ENCODE data around the gene SPG11. TPM values are rescaled to one million over a fixed set of nuclear protein-coding genes. Genes with fewer than 3 reads are reported as not detected.

The SPG11 gene
- total and polyA plus RNA-seq, 2 of the 13 experiments (the other 11 are each of a cell fraction or from before 2014, with no cell fraction given), result 31.5 to 40.7 TPM

DNA sequence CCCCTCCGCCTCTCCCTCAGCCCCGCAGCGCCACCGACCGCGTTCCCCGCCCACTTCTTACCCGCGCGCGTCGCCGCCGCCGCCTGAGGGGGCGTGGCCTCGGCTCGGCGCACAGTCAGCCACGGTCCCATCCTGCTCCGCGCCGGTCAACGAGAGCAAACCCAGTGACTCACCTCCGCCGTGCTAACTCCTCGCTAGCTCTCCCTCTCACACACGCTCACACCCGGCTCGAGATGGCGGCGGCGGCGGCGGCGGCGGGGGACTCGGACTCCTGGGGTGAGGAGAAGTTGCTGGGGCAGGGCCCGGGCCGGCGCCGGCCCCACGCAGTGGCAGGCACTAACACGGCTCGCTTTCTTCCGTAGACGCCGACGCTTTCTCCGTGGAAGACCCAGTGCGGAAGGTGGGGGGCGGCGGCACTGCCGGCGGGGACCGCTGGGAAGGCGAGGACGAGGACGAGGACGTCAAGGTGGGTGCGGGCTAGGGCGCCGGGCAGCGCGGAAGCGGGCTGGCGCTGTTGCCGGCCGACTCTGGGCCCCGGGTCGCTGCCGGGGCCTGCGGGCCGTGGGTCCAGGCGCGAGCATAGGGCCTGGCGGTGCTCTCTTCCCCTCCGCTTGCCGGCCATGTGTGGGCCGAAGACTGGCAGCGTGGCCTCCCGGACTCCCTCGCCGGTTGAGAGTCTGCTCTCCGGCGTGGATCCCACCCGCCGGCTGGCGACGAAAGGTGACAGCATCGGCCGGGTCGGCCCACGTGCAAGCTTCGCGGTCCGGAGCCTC is 126.3 kb downstream of the SPG11 start, which contains the start of gene EIF3J (continued):
- TF ChIP-seq, protein P1, sequence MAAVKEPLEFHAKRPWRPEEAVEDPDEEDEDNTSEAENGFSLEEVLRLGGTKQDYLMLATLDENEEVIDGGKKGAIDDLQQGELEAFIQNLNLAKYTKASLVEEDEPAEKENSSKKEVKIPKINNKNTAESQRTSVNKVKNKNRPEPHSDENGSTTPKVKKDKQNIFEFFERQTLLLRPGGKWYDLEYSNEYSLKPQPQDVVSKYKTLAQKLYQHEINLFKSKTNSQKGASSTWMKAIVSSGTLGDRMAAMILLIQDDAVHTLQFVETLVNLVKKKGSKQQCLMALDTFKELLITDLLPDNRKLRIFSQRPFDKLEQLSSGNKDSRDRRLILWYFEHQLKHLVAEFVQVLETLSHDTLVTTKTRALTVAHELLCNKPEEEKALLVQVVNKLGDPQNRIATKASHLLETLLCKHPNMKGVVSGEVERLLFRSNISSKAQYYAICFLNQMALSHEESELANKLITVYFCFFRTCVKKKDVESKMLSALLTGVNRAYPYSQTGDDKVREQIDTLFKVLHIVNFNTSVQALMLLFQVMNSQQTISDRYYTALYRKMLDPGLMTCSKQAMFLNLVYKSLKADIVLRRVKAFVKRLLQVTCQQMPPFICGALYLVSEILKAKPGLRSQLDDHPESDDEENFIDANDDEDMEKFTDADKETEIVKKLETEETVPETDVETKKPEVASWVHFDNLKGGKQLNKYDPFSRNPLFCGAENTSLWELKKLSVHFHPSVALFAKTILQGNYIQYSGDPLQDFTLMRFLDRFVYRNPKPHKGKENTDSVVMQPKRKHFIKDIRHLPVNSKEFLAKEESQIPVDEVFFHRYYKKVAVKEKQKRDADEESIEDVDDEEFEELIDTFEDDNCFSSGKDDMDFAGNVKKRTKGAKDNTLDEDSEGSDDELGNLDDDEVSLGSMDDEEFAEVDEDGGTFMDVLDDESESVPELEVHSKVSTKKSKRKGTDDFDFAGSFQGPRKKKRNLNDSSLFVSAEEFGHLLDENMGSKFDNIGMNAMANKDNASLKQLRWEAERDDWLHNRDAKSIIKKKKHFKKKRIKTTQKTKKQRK (IDR thresholded peaks at IDR 0.05; ENCODE audit: low read length), result no peak
- TF ChIP-seq BHLHE40 (IDR thresholded peaks at IDR 0.05; ENCODE audit: low read length), result no peak
- TF ChIP-seq SP140L (CRISPR knock-in tag; IDR thresholded peaks at IDR 0.05; ENCODE audit: borderline replicate concordance), result no peak
- no peak for TF ChIP-seq ZNF484 (CRISPR knock-in tag; IDR thresholded peaks at IDR 0.05; ENCODE audit: borderline replicate concordance, low read depth)
- TF ChIP-seq TAF15 (IDR thresholded peaks at IDR 0.05; ENCODE audit: low read depth, low read length, poor library complexity, severe bottlenecking), result no peak
- TF ChIP-seq ZKSCAN8 (CRISPR knock-in tag; IDR thresholded peaks at IDR 0.05; ENCODE audit: borderline replicate concordance), result no peak
- no peak for TF ChIP-seq ZNF7 (CRISPR knock-in tag; IDR thresholded peaks at IDR 0.05)
- no peak for TF ChIP-seq ZBTB1 (CRISPR knock-in tag; IDR thresholded peaks at IDR 0.05; ENCODE audit: borderline replicate concordance)
- TF ChIP-seq, protein P2, sequence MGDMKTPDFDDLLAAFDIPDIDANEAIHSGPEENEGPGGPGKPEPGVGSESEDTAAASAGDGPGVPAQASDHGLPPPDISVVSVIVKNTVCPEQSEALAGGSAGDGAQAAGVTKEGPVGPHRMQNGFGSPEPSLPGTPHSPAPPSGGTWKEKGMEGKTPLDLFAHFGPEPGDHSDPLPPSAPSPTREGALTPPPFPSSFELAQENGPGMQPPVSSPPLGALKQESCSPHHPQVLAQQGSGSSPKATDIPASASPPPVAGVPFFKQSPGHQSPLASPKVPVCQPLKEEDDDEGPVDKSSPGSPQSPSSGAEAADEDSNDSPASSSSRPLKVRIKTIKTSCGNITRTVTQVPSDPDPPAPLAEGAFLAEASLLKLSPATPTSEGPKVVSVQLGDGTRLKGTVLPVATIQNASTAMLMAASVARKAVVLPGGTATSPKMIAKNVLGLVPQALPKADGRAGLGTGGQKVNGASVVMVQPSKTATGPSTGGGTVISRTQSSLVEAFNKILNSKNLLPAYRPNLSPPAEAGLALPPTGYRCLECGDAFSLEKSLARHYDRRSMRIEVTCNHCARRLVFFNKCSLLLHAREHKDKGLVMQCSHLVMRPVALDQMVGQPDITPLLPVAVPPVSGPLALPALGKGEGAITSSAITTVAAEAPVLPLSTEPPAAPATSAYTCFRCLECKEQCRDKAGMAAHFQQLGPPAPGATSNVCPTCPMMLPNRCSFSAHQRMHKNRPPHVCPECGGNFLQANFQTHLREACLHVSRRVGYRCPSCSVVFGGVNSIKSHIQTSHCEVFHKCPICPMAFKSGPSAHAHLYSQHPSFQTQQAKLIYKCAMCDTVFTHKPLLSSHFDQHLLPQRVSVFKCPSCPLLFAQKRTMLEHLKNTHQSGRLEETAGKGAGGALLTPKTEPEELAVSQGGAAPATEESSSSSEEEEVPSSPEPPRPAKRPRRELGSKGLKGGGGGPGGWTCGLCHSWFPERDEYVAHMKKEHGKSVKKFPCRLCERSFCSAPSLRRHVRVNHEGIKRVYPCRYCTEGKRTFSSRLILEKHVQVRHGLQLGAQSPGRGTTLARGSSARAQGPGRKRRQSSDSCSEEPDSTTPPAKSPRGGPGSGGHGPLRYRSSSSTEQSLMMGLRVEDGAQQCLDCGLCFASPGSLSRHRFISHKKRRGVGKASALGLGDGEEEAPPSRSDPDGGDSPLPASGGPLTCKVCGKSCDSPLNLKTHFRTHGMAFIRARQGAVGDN (CRISPR knock-in tag; IDR thresholded peaks at IDR 0.05), result peak; percentile 90
- TF ChIP-seq MEIS1 (CRISPR knock-in tag; IDR thresholded peaks at IDR 0.05; ENCODE audit: borderline replicate concordance), result peak; percentile 20; the same call in 1 of the 2 replicates
- TF ChIP-seq, protein P3, sequence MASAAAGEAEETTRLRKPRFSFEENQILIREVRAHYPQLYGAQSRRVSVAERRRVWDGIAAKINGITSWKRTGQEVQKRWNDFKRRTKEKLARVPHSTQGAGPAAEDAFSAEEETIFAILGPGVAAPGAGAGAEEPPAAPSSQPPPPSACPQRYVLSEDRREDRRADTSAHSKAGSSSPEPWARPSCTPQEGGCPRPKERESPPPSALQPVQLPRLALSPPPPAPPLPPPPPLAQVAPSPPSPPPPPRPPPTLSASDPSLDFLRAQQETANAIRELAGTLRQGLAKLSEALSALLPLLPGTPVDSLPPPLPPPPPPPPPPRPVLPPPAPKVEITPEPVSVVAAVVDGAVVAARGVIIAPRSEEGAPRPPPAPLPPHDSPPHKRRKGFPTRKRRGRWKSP (CRISPR knock-in tag; IDR thresholded peaks at IDR 0.05), result peak; percentile 65
- TF ChIP-seq MIER2 (CRISPR knock-in tag; IDR thresholded peaks at IDR 0.05), result no peak
- peak; percentile 95 for TF ChIP-seq ZNF225 (CRISPR knock-in tag; IDR thresholded peaks at IDR 0.05)
- TF ChIP-seq ZNF350 (CRISPR knock-in tag; IDR thresholded peaks at IDR 0.05; ENCODE audit: borderline replicate concordance, low read depth), result peak; percentile 54; the same call in 1 of the 2 replicates
- no peak; the same call in 1 of the 2 replicates for TF ChIP-seq SP2 (CRISPR knock-in tag; IDR thresholded peaks at IDR 0.05)
- peak; percentile 31 for TF ChIP-seq HOXA5 (CRISPR knock-in tag; IDR thresholded peaks at IDR 0.05)
- no peak for TF ChIP-seq ZNF33B (CRISPR knock-in tag; IDR thresholded peaks at IDR 0.05)
- TF ChIP-seq ZNF570 (CRISPR knock-in tag; IDR thresholded peaks at IDR 0.05; ENCODE audit: borderline replicate concordance), result 0 out of 2 replicates have a peak, but pooled peaks have one; percentile 47
- no peak for TF ChIP-seq U2AF2 (IDR thresholded peaks at IDR 0.05; ENCODE audit: low read depth, low read length)
- TF ChIP-seq CBX2 (IDR thresholded peaks at IDR 0.05; ENCODE audit: low read depth, low read length), result no peak
- TF ChIP-seq CBX2 (CRISPR knock-in tag; IDR thresholded peaks at IDR 0.05; ENCODE audit: low read depth), result no peak
